ENCODE data around the gene EML1.

- TF ChIP-seq POLR2A (IDR thresholded peaks at IDR 0.05) (no peak), CTCF (IDR thresholded peaks at IDR 0.05) (no peak)
Observed at GRCh38 chr14:99821519-99822508, 28.6 kb downstream of the EML1 start.

Measured in body of pancreas (tissue), 4 donors.